ENCODE data around the gene PPM1G.
A peak's percentile ranks its signal among the peaks of the same experiment; 100 is the strongest.

The PPM1G gene

GRCh38 chr2:27390822-27391679 is 18.3 kb downstream of the PPM1G start:
- ATAC-seq (ENCODE audit: low read depth) (no peak), DNase-seq (ENCODE audit: low spot score in 2 of 2) (no peak)
- Mint-ChIP-seq H3K27me3 (no peaks in the 10 kb centered on the region), H3K27ac (peak overlapping the region; percentile 20), H3K36me3 (peaks cover 15% of the 10 kb centered on the region), H3K4me3 (no peak overlapping the region), H3K9me3 (no peaks in the 10 kb centered on the region), H3K4me1 (peaks cover 9% of the 10 kb centered on the region)

GRCh38 chr2:27381577-27382181 is 27.7 kb downstream of the PPM1G start:
- Mint-ChIP-seq H3K27me3 (no peaks in the 10 kb centered on the region), H3K36me3 (peaks cover 24% of the 10 kb centered on the region), H3K9me3 (no peaks in the 10 kb centered on the region), H3K4me3 (peak overlapping the region; percentile 96), H3K27ac (peak overlapping the region; percentile 96), H3K4me1 (peaks cover 24% of the 10 kb centered on the region)
- no peak for ATAC-seq (ENCODE audit: low read depth)
- DNase-seq (ENCODE audit: low spot score in 2 of 2), result no peak

GRCh38 chr2:27380626-27381545 is 28.5 kb downstream of the PPM1G start, which contains the start of gene ZNF513:
TSS of gene ZNF513 (minus strand) at chr2:27380734. CDS start at chr2:27380526, 208 bp downstream.
- no peaks in the 10 kb centered on the region for H3K9me3 Mint-ChIP-seq
- peak; percentile 99 for ATAC-seq (ENCODE audit: low read depth)
- peaks cover 25% of the 10 kb centered on the region for H3K4me1 Mint-ChIP-seq
- DNase-seq (ENCODE audit: low spot score in 2 of 2), result peak; percentile 76 to 77
- H3K27me3 Mint-ChIP-seq, result no peaks in the 10 kb centered on the region
- H3K27ac Mint-ChIP-seq, result peak within 1 kb of the TSS; percentile 96
- peak within 1 kb of the TSS; percentile 96 for H3K4me3 Mint-ChIP-seq
- H3K36me3 Mint-ChIP-seq, result peaks cover 23% of the 10 kb centered on the region

- Mint-ChIP-seq H3K4me1 (peaks cover 25% of the 10 kb centered on the region), H3K27ac (peak overlapping the region; percentile 96), H3K4me3 (peak overlapping the region; percentile 96), H3K27me3 (no peaks in the 10 kb centered on the region), H3K36me3 (peaks cover 20% of the 10 kb centered on the region), H3K9me3 (no peaks in the 10 kb centered on the region)
- DNase-seq (ENCODE audit: low spot score in 2 of 2), result no peak
- ATAC-seq (ENCODE audit: low read depth), result no peak
Observed at GRCh38 chr2:27379836-27380625, 29.4 kb downstream of the PPM1G start.

GRCh38 chr2:27379383-27379835 is 30.0 kb downstream of the PPM1G start:
- peak overlapping the region; percentile 96 for H3K27ac Mint-ChIP-seq
- H3K4me3 Mint-ChIP-seq, result peak overlapping the region; percentile 96
- peaks cover 23% of the 10 kb centered on the region for H3K36me3 Mint-ChIP-seq
- no peak for DNase-seq (ENCODE audit: low spot score in 2 of 2)
- H3K4me1 Mint-ChIP-seq, result peaks cover 27% of the 10 kb centered on the region
- no peak for ATAC-seq (ENCODE audit: low read depth)
- no peaks in the 10 kb centered on the region for H3K9me3 Mint-ChIP-seq
- H3K27me3 Mint-ChIP-seq, result no peaks in the 10 kb centered on the region

GRCh38 chr2:27378809-27379290 is 30.5 kb downstream of the PPM1G start:
- ATAC-seq (ENCODE audit: low read depth), result no peak
- no peaks in the 10 kb centered on the region for H3K27me3 Mint-ChIP-seq
- peak overlapping the region; percentile 96 for H3K4me3 Mint-ChIP-seq
- H3K4me1 Mint-ChIP-seq, result peaks cover 27% of the 10 kb centered on the region
- H3K9me3 Mint-ChIP-seq, result no peaks in the 10 kb centered on the region
- DNase-seq (ENCODE audit: low spot score in 2 of 2), result no peak
- peak overlapping the region; percentile 96 for H3K27ac Mint-ChIP-seq
- H3K36me3 Mint-ChIP-seq, result peaks cover 20% of the 10 kb centered on the region

GRCh38 chr2:27378096-27378808 is 31.1 kb downstream of the PPM1G start:
- no peak for ATAC-seq (ENCODE audit: low read depth)
- Mint-ChIP-seq H3K27ac (no peak overlapping the region), H3K36me3 (peaks cover 18% of the 10 kb centered on the region), H3K9me3 (no peaks in the 10 kb centered on the region), H3K27me3 (no peaks in the 10 kb centered on the region), H3K4me3 (no peak overlapping the region), H3K4me1 (peaks cover 27% of the 10 kb centered on the region)
- DNase-seq (ENCODE audit: low spot score in 2 of 2), result no peak

- DNase-seq (ENCODE audit: low spot score in 2 of 2) (no peak), ATAC-seq (ENCODE audit: low read depth) (no peak)
- Mint-ChIP-seq H3K4me3 (no peak overlapping the region), H3K27ac (no peak overlapping the region), H3K4me1 (peaks cover 31% of the 10 kb centered on the region), H3K27me3 (no peaks in the 10 kb centered on the region), H3K9me3 (no peaks in the 10 kb centered on the region), H3K36me3 (peaks cover 21% of the 10 kb centered on the region)
Observed at GRCh38 chr2:27377618-27378095, 31.7 kb downstream of the PPM1G start.

- peaks cover 21% of the 10 kb centered on the region for H3K36me3 Mint-ChIP-seq
- H3K9me3 Mint-ChIP-seq, result no peaks in the 10 kb centered on the region
- peaks cover 36% of the 10 kb centered on the region for H3K4me1 Mint-ChIP-seq
- ATAC-seq (ENCODE audit: low read depth) (no peak), DNase-seq (ENCODE audit: low spot score in 2 of 2) (no peak)
- H3K27me3 Mint-ChIP-seq, result no peaks in the 10 kb centered on the region
- no peak overlapping the region for H3K27ac Mint-ChIP-seq
- H3K4me3 Mint-ChIP-seq, result no peak overlapping the region
Observed at GRCh38 chr2:27376866-27377617, 32.3 kb downstream of the PPM1G start.

- H3K4me3 Mint-ChIP-seq, result no peak overlapping the region
- H3K36me3 Mint-ChIP-seq, result peaks cover 20% of the 10 kb centered on the region
- H3K9me3 Mint-ChIP-seq, result no peaks in the 10 kb centered on the region
- no peak for ATAC-seq (ENCODE audit: low read depth)
- no peaks in the 10 kb centered on the region for H3K27me3 Mint-ChIP-seq
- no peak overlapping the region for H3K27ac Mint-ChIP-seq
- DNase-seq (ENCODE audit: low spot score in 2 of 2), result no peak
- peaks cover 38% of the 10 kb centered on the region for H3K4me1 Mint-ChIP-seq
Observed at GRCh38 chr2:27376151-27376865, 33.1 kb downstream of the PPM1G start.

- H3K27ac Mint-ChIP-seq, result no peak overlapping the region
- no peaks in the 10 kb centered on the region for H3K9me3 Mint-ChIP-seq
- H3K4me1 Mint-ChIP-seq, result peaks cover 35% of the 10 kb centered on the region
- no peaks in the 10 kb centered on the region for H3K27me3 Mint-ChIP-seq
- DNase-seq (ENCODE audit: low spot score in 2 of 2) (no peak), ATAC-seq (ENCODE audit: low read depth) (no peak)
- H3K36me3 Mint-ChIP-seq, result peaks cover 19% of the 10 kb centered on the region
- no peak overlapping the region for H3K4me3 Mint-ChIP-seq
Observed at GRCh38 chr2:27375513-27376099, 33.8 kb downstream of the PPM1G start.
